K562 (cell line): Measurements from ENCODE around the gene FANK1. TPM values are rescaled to one million over a fixed set of nuclear protein-coding genes. Genes with fewer than 3 reads are reported as not detected.

Experiments used
- ATAC-seq: fragments of 200-7000 bp; cut with Tn5 transposase; 3 replicates; pipeline ENCODE4 v1.9.1; 2020; ENCODE audit warnings: moderate library complexity
- BruUV-seq: library from RNA; stranded (reverse); fragments of 400-500 nt; replicated peaks from 2 replicates; lab custom pipeline; 2021; lab: Mats Ljungman, UMichigan
- CTCF ChIA-PET: fragments of 300-600 bp; formaldehyde crosslinking; extraction: SDS; loops from one replicate; lab custom pipeline; 2021; ENCODE audit warnings: low intra/inter-chr PET ratio; lab: Yijun Ruan, JAX
- POLR2A ChIA-PET: fragments of 300-600, 350-650 bp; sonication (Branson Sonifier 250); formaldehyde crosslinking; extraction: SDS; loops from one replicate; lab custom pipeline; 2021; ENCODE audit warnings: antibody characterized with exemption, inconsistent platforms; lab: Yijun Ruan, JAX
- DNase-seq, 4 experiments: peaks; one replicate each; pipeline versions ENCODE4 v3.0.0 to v3.0.0-alpha.2; 2011 to 2018; ENCODE audit warnings: low spot score in 3 of 4, mixed read lengths in 3 of 4; ENCODE audit errors: extremely low read depth in 1 of 4
- FAIRE-seq: peaks from 2 replicates; lab custom pipeline; 2011; peaks lifted over from hg19 to GRCh38; lab: Jason Lieb, UNC
- H2AFZ ChIP-seq: 2 replicates; pipeline ENCODE4 v1.6.0; 2011; ENCODE audit warnings: low read depth, low read length, control low read depth, inconsistent platforms
- H3K27ac ChIP-seq: fragments of 200-600 bp; 3 replicates; pipeline ENCODE4 v1.8.0; 2011; ENCODE audit warnings: low read depth, mild to moderate bottlenecking, control low read depth, inconsistent platforms, low read length, moderate library complexity, mixed read lengths; ENCODE audit errors: extremely low read depth
- H3K27me3 ChIP-seq, 2 experiments: fragments of 300-600 bp in 1 of 2; 2 replicates in 1 of 2; 3 replicates in 1 of 2; pipeline versions ENCODE4 v1.6.0 to v1.8.0; 2011; ENCODE audit warnings: inconsistent platforms in 2 of 2, low read length in 2 of 2, mild to moderate bottlenecking in 1 of 2, mixed read lengths in 1 of 2, moderate library complexity in 1 of 2; ENCODE audit not compliant: control insufficient read depth in 2 of 2, insufficient read depth in 2 of 2
- H3K36me3 ChIP-seq: fragments of 300-600 bp; 3 replicates; pipeline ENCODE4 v1.8.0; 2011; ENCODE audit warnings: mild to moderate bottlenecking, low read length, inconsistent platforms; ENCODE audit not compliant: control insufficient read depth, insufficient read depth
- H3K4me1 ChIP-seq, 2 experiments: fragments of 200-600 bp in 1 of 2; replicated peaks in 1 of 2; 2 replicates in 1 of 2; 3 replicates in 1 of 2; pipeline versions ENCODE4 v1.5.1 to v1.8.0; 2011; ENCODE audit warnings: inconsistent platforms in 2 of 2, low read length in 2 of 2, mild to moderate bottlenecking in 1 of 2, mixed read lengths in 1 of 2, moderate library complexity in 1 of 2; ENCODE audit not compliant: control insufficient read depth in 2 of 2, insufficient read depth in 2 of 2
- H3K4me2 ChIP-seq: 2 replicates; pipeline ENCODE4 v1.6.1; 2011; ENCODE audit warnings: low read length, control low read depth, inconsistent platforms, mixed read lengths; ENCODE audit not compliant: insufficient read depth
- H3K4me3 ChIP-seq: fragments of 200-600 bp; sonication (generic), shearing (Covaris generic); 2 replicates; pipeline ENCODE4 v1.5.1; 2016; ENCODE audit warnings: control low read depth, inconsistent platforms
- H3K79me2 ChIP-seq: fragments of 200-600 bp; 3 replicates; pipeline ENCODE4 v1.8.0; 2011; ENCODE audit warnings: low read length, inconsistent platforms; ENCODE audit not compliant: control insufficient read depth, insufficient read depth
- H3K9ac ChIP-seq, 2 experiments: 2 replicates each; pipeline versions ENCODE4 v1.6.0 to v1.6.1; 2011; ENCODE audit warnings: low read depth in 2 of 2, low read length in 2 of 2, control low read depth in 1 of 2, inconsistent platforms in 1 of 2, mild to moderate bottlenecking in 1 of 2, mixed read lengths in 1 of 2; ENCODE audit not compliant: insufficient read depth in 1 of 2
- H3K9me1 ChIP-seq: one replicate; pipeline ENCODE4 v1.6.0; 2011; ENCODE audit warnings: inconsistent platforms, mild to moderate bottlenecking, low read length, moderate library complexity; ENCODE audit not compliant: control insufficient read depth, insufficient read depth
- H3K9me3 ChIP-seq: replicated peaks from 2 replicates; pipeline ENCODE4 v1.5.1; 2011; ENCODE audit warnings: low read depth, low read length, inconsistent platforms; ENCODE audit not compliant: control insufficient read depth, insufficient read depth
- H4K20me1 ChIP-seq: replicated peaks from 2 replicates; pipeline ENCODE4 v1.6.1; 2011; ENCODE audit warnings: low read length, inconsistent platforms, mixed read lengths; ENCODE audit not compliant: control insufficient read depth, insufficient read depth
- ATF6 ChIP-seq: sonication (generic); formaldehyde crosslinking; IDR thresholded peaks from 2 replicates; pipeline ENCODE4 v1.4.0; 2020; ENCODE audit warnings: mild to moderate bottlenecking, missing genetic modification reagents
- C11orf30 ChIP-seq: fragments of 450-650 bp; IDR thresholded peaks from 2 replicates; pipeline ENCODE4 v1.6.1; 2016; ENCODE audit warnings: low read depth, mild to moderate bottlenecking
- ELF4 ChIP-seq: fragments of 450-650 bp; formaldehyde crosslinking; IDR thresholded peaks from 2 replicates; pipeline ENCODE4 v1.4.0; 2022; ENCODE audit warnings: missing genetic modification characterization
- MAFF ChIP-seq: IDR thresholded peaks from 2 replicates; pipeline ENCODE4 v1.6.1; 2012; ENCODE audit warnings: low read length, improper control_type of control experiment
- MAFG ChIP-seq: fragments of 450-650 bp; conservative IDR thresholded peaks from 2 replicates; pipeline ENCODE4 v1.6.1; 2016; ENCODE audit warnings: missing genetic modification characterization, missing compliant biosample characterization
- MAFK ChIP-seq: IDR thresholded peaks from 2 replicates; pipeline ENCODE4 v1.6.1; 2011; ENCODE audit warnings: low read length, improper control_type of control experiment
- TSHZ1 ChIP-seq: fragments of 250-450 bp; sonication (Bioruptor Pico); IDR thresholded peaks from 2 replicates; pipeline ENCODE4 v1.4.0; 2020; ENCODE audit warnings: mild to moderate bottlenecking, moderate library complexity
- ZNF316 ChIP-seq: fragments of 450-650 bp; IDR thresholded peaks from 2 replicates; pipeline ENCODE4 v1.6.1; 2016
- WGBS: fragments of 100-300 bp; shearing (Covaris generic); methylation state at CpG from one replicate; pipeline ENCODE4 v1.1.6; 2016; ENCODE audit warnings: low coverage, mixed read lengths; ENCODE audit not compliant: insufficient coverage; ENCODE audit errors: missing lambda C conversion rate; 5-methylcytosine and 5-hydroxymethylcytosine counted together
- in situ Hi-C: fragments of 300-500 bp; cut with MboI; formaldehyde crosslinking; loops from 4 replicates; pipeline ENCODE4 v1.15.0; 2018; ENCODE audit warnings: inconsistent platforms, mixed read lengths
- intact Hi-C: fragments of 100-400 bp; cut with micrococcal nuclease; formaldehyde crosslinking; loops from 2 replicates; pipeline ENCODE4 v1.14.2; 2022
- polyA plus RNA-seq, 8 experiments: library from polyadenylated mRNA; depleted of rRNA in 4 of 8; stranded (reverse) in 5 of 8; unstranded in 3 of 8; fragments of >200 nt; fragmentation: Nextera tagmentation in 2 of 8; fragmentation: Illumina TruSeq in 1 of 8; extraction: Ambion mirVana in 2 of 8; extraction: Trizol in 1 of 8; gene quantifications; 2 replicates each; pipeline versions ENCODE4 v1.2.1 to v1.2.3, GENCODE V29; 2011 to 2014; ENCODE audit warnings: inconsistent platforms in 1 of 8, missing spikeins in 1 of 8
- total RNA-seq, 7 experiments: library from RNA; depleted of rRNA in 6 of 7; stranded (reverse); fragments of >200 nt in 6 of 7; fragmentation: Illumina TruSeq in 2 of 7; extraction: Trizol in 2 of 7; gene quantifications; 2 replicates each; pipeline versions ENCODE4 v1.2.1 to v1.2.3, GENCODE V29; 2011 to 2021; ENCODE audit warnings: low replicate concordance in 1 of 7

The FANK1 gene
- total and polyA plus RNA-seq, 9 of the 15 experiments (the other 6 are each of a cell fraction or from before 2014, with no cell fraction given) = 0.11 to 2.3 (median 0.51) TPM; not detected in 1

GRCh38 chr10:126037946-126038345 is 141.6 kb downstream of the FANK1 start:
- BruUV-seq = no TSS peak
- H3K9ac ChIP-seq = no peak overlapping the region
- H3K36me3 ChIP-seq = no peaks in the 10 kb centered on the region
- H3K27ac ChIP-seq = no peak overlapping the region
- H2AFZ ChIP-seq = no peak overlapping the region
- 3% methylated on average over 10 of the region's 10 CpGs for WGBS
- FAIRE-seq = no peak
- TF ChIP-seq C11orf30 (peak; percentile 73), MAFF (peak; percentile 33), ATF6 (CRISPR knock-in tag) (no peak), MAFK (peak; percentile 43; the same call in 1 of the 2 replicates), ELF4 (CRISPR knock-in tag) (no peak), MAFG (tag) (peak; percentile 59), TSHZ1 (no peak), ZNF316 (peak; percentile 81)
- no peaks in the 10 kb centered on the region for H3K9me3 ChIP-seq
- ChIA-PET CTCF (no interaction called here), POLR2A (no interaction called here)
- H3K79me2 ChIP-seq = no peaks in the 10 kb centered on the region
- peaks cover 3 to 20% of the 10 kb centered on the region in 2 experiments; a peak in 2 of 5 replicates for H3K27me3 ChIP-seq
- H3K4me3 ChIP-seq = no peak overlapping the region
- H3K4me1 ChIP-seq = no peaks in the 10 kb centered on the region
- DNase-seq = no peak
- no peaks in the 10 kb centered on the region for H3K9me1 ChIP-seq
- no peak overlapping the region for H3K4me2 ChIP-seq
- intact Hi-C loops (no loop called here), in situ Hi-C loops (no loop called here)
- no peak for ATAC-seq
- no peaks in the 10 kb centered on the region for H4K20me1 ChIP-seq
